Loucy (cell line): ENCODE measurements around the gene SELENOH.

Experiments used
- EZH2phosphoT487 ChIP-seq: fragments of 200-600 bp; IDR thresholded peaks from 2 replicates; pipeline ENCODE4 v1.6.1; 2018; ENCODE audit warnings: antibody characterized with exemption, mild to moderate bottlenecking, moderate library complexity, borderline replicate concordance
- TF ChIP-seq, protein P1 (sequence below): fragments of 200-600 bp; sonication (generic); conservative IDR thresholded peaks from 2 replicates; pipeline ENCODE4 v1.5.1; 2014; ENCODE audit warnings: mild to moderate bottlenecking, antibody characterized with exemption, low read length

DNA sequence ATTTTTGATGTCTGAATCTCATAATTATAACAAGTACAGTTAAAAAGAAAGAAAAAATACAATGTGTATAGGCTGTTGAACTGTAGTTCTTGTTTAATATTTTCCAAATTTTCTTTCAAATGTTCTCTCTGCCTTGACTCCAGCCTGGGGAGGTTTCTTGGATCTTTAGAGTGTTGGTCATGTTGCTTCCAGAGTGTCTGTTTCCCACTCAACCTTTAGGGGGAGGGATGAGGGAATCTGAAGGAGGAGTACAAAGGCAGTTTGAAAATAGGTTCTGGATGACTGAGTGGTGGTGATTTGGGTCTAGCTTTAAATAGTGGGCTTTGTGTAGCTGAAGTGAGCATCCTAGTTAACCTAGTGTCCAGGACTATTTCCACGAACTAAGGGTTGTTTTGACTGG, 22.3 kb downstream of the SELENOH start:
- TF ChIP-seq, protein P1, sequence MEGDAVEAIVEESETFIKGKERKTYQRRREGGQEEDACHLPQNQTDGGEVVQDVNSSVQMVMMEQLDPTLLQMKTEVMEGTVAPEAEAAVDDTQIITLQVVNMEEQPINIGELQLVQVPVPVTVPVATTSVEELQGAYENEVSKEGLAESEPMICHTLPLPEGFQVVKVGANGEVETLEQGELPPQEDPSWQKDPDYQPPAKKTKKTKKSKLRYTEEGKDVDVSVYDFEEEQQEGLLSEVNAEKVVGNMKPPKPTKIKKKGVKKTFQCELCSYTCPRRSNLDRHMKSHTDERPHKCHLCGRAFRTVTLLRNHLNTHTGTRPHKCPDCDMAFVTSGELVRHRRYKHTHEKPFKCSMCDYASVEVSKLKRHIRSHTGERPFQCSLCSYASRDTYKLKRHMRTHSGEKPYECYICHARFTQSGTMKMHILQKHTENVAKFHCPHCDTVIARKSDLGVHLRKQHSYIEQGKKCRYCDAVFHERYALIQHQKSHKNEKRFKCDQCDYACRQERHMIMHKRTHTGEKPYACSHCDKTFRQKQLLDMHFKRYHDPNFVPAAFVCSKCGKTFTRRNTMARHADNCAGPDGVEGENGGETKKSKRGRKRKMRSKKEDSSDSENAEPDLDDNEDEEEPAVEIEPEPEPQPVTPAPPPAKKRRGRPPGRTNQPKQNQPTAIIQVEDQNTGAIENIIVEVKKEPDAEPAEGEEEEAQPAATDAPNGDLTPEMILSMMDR: no peak
- no peak for TF ChIP-seq EZH2phosphoT487
